ENCODE measurements around the gene SIPA1L2.

The SIPA1L2 gene

DNA sequence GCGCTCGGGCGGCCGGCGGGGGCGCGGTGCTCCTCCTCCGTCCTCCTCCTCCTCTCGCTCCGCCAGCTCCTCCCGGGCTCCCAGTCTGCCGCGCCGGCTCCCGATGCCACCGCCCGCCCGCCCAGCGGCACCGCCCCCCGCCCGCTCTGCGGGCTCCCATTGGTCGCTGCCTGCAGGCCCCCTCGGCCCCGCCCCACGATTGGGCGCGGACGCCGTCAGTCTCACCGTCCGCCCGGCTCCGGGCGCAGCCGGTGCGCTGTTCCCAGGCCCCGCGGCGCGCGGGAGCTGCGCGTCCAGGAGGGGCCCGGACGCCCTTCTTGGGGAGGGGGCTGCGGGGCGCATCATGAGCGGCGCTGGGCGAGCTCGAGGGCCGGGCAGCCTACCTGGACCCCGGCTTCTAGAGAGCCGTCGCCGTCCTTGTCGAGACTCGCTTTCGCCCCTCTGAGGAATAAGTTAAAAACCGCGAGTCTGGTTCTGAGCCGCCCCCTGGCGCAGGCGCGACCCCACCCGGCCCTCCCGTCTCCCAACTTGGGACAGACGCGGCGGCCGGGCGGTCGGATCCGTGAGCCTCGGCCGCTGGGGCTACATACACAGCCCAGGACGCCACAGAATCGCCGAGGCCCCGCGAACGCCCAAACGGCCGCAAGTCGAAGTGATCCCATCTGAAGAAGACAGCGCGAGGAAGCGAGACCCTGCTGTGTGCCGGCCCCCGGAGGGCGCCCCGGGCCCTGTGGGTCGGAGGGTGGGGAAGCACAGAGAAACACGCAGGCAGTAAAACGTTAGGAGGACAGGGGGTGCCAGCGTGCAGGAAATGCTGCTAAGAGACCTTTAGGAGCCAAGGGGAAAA, at the start of gene SIPA1L2:
TSS of gene SIPA1L2 (minus strand) at position 87 of the 847 bp plus-strand sequence. CDS start 114,794 bp downstream, outside the sequence.
- DNase-seq (ENCODE audit: low read depth), result peak; percentile 77

DNA sequence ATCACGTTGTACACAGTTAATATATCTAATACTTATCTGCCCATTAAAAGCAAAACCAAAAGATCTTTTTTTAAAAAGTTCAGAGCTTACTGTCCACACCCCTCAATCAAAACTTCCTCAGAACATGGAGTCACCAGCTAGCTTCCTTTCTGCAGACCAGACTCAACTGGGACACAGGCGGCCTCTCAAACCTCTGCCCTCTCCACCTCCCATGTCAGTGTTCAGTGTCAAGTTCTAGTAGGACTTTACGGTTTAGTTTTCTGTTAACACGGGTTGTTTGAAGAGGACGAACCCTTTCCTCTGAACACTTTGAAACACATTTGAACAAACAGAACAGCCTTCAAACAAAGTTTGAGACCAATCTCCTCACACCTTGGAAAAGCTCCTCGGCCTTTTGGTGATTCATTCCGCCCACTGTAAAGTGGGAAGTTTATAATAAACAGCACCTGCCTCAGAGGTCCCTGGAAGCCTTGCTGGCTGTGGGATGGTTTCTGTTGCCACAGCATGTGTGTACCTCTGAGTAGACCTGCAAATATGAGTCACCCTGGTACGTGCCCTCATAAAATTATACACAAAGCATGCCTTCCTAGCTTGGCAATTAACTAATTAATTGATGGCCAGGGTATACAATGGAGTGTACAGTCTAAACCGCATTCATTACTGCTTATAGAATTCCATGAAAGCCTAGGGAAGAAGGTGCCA, 48.4 kb upstream of the SIPA1L2 start:
- no peak for DNase-seq (ENCODE audit: low read depth)

DNA sequence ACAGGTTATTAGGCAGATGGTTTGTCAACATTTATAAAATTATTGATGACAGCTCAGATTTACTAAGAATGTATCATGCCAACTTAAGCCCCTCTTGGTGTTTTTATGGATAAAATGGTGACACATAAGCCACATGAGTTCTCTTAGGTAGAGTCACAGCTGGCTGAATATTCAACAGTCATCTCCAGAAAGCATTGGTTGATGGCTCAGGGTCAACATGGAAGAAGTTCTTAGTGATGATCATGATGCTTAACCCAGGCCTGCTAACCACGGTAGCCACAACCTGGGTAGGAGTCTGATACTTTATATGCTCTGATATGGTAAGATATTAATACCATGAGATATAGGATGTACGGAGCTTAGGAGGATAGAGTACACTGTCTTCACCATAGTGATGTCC, 46.4 kb upstream of the SIPA1L2 start:
- no peak for DNase-seq (ENCODE audit: low read depth)

GRCh38 chr1:232675898-232676297, 46.0 kb upstream of the SIPA1L2 start:
- no peak for DNase-seq (ENCODE audit: low read depth)

GRCh38 chr1:232675260-232675659, 45.3 kb upstream of the SIPA1L2 start:
- no peak for DNase-seq (ENCODE audit: low read depth)

- DNase-seq (ENCODE audit: low read depth), result no peak
Observed at GRCh38 chr1:232673256-232673655, 43.3 kb upstream of the SIPA1L2 start.

GRCh38 chr1:232669981-232670747, 40.2 kb upstream of the SIPA1L2 start:
- no peak for DNase-seq (ENCODE audit: low read depth)

- DNase-seq (ENCODE audit: low read depth), result no peak
Observed at GRCh38 chr1:232667778-232668165, 37.8 kb upstream of the SIPA1L2 start.

GRCh38 chr1:232667094-232667777, 37.3 kb upstream of the SIPA1L2 start:
- no peak for DNase-seq (ENCODE audit: low read depth)

GRCh38 chr1:232664844-232665777, 35.2 kb upstream of the SIPA1L2 start:
- no peak for DNase-seq (ENCODE audit: low read depth)

GRCh38 chr1:232662910-232663309, 33.0 kb upstream of the SIPA1L2 start:
- no peak for DNase-seq (ENCODE audit: low read depth)

DNA sequence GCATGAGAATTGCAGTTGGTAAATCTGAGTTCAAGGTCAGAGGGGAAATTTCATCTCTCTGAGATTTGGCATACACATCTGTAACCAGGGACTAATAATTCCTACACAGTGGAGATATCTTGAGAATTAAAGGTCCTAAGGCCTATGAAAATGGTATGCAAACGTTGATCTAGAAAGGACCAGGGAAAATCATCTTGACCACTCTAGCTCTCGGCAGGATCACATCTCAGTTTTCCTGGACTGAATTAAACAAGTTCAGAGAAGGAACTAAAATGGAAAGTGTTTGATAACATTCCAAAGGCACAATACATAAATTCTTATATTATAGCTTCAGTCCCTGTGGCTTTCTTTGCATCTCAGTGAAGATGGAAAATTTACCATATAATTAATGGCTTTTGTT, 28.5 kb upstream of the SIPA1L2 start:
- no peak for DNase-seq (ENCODE audit: low read depth)

- no peak for DNase-seq (ENCODE audit: low read depth)
Observed at GRCh38 chr1:232657426-232658005, 27.6 kb upstream of the SIPA1L2 start.

GRCh38 chr1:232655746-232656085, 25.8 kb upstream of the SIPA1L2 start:
- no peak for DNase-seq (ENCODE audit: low read depth)

DNA sequence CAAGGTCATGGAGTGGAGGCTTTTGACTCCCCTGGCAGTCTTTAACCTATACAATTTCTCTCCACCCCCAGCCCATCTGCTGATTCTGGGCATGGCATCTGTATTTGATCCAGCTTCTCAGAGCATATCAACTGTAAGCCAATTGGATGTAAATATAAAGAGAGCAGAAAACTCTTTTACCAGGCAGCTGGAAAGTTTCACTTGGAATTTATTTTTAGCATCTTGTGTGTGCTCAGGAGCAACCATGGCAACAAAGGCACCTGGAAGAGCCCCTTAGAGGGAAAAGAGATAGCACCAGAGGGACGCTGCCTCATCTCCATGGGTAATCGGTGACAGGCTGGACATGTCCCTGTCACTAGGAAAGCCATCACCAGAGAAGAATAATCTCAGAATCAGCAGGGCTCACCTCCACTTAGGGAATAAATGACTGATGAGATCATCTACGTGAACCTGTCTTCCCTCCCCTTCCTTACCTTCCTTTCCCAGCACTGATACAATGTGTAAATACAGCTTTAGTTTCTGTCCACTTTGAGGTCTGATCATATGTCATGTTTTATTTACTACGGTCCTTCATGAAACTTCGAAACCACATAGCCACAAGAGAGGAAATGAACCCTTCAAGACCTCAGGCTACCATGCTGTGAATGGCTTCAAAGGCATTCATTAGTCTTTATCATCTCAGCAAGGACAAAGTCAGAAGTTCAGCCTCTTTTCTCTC, 25.3 kb upstream of the SIPA1L2 start:
- DNase-seq (ENCODE audit: low read depth), result no peak

GRCh38 chr1:232653789-232654188, 23.9 kb upstream of the SIPA1L2 start:
- no peak for DNase-seq (ENCODE audit: low read depth)

GRCh38 chr1:232650845-232651244, 20.9 kb upstream of the SIPA1L2 start:
- no peak for DNase-seq (ENCODE audit: low read depth)

DNA sequence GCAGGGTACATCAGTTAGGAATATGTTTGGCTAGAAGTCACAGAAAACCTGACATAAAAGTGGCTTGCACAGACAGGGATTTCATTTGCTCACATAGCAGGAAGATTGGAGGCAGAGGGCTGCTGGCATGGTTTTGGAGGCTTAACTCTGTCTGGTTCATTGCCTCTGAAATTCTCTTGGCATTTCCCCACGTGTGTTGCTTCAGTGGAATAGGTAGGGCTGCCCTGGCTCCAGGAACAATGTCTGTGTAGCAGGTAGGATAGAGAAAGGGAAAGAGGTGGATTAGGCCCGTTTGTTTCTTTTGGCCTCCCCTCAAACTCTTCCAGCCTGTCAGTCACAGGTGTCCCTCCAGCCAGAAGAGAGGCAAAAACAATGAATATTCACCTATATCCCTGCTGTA, 20.5 kb upstream of the SIPA1L2 start:
- DNase-seq (ENCODE audit: low read depth), result no peak

DNA sequence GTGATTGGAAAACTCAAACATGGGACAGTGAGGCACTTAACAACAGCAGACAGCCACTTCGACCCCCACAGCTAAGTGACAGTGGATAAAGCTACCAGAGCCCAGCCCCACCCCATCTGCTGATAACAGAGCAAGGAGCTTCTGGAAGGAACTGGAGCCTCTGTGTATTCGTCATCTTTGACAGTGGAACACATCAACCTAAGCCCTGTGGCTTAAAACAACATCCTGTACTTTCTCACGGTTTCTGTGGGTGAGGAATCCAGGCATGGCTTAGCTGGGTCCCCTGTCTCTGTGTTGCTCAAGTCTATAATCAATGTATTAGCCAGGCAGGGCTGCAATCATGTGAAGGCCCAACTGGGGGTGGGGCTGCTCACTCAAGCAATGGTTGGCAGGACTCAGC, 18.4 kb upstream of the SIPA1L2 start:
- DNase-seq (ENCODE audit: low read depth), result no peak

GRCh38 chr1:232644209-232644608, 14.3 kb upstream of the SIPA1L2 start:
- no peak for DNase-seq (ENCODE audit: low read depth)
